PC-3 (cell line): Measurements from ENCODE around the gene ZNF337. TPM values are rescaled to one million over a fixed set of nuclear protein-coding genes. Genes with fewer than 3 reads are reported as not detected.

Source experiments
- ATAC-seq: fragments of 200-7000 bp; cut with Tn5 transposase; 2 replicates; pipeline ENCODE4 v1.9.1; 2020; ENCODE audit warnings: mild to moderate bottlenecking, moderate library complexity
- BruUV-seq: library from RNA; stranded (reverse); fragments of 400-500 nt; replicated peaks from 2 replicates; lab custom pipeline; 2021; lab: Mats Ljungman, UMichigan
- CTCF ChIA-PET: fragments of 300-600 bp; sonication (Branson Sonifier 250); formaldehyde crosslinking; loops from one replicate; lab custom pipeline; 2022; ENCODE audit warnings: antibody characterized with exemption; lab: Charles Lee
- POLR2A ChIA-PET: fragments of 300-600 bp; sonication (Branson Sonifier 250); formaldehyde crosslinking; loops from one replicate; lab custom pipeline; 2022; ENCODE audit warnings: antibody characterized with exemption; ENCODE audit not compliant: unreplicated experiment; lab: Charles Lee
- DNase-seq: peaks from one replicate; pipeline ENCODE4 v3.0.0-alpha.2; 2015
- H2AFZ ChIP-seq: fragments of 300-600 bp; sonication (generic); 2 replicates; pipeline ENCODE4 v1.6.0; 2016; ENCODE audit warnings: antibody characterized with exemption, low read length
- H3F3A ChIP-seq: fragments of 300-600 bp; sonication (generic); one replicate; pipeline ENCODE4 v1.6.0; 2017; ENCODE audit warnings: antibody characterized with exemption, low read length, control low read depth, mild to moderate bottlenecking; ENCODE audit not compliant: unreplicated experiment
- H3K27ac ChIP-seq: fragments of 300-600 bp; sonication (generic); 2 replicates; pipeline ENCODE4 v1.5.1; 2016; ENCODE audit warnings: mild to moderate bottlenecking, low read length
- H3K27me3 ChIP-seq: fragments of 300-600 bp; sonication (generic); 2 replicates; pipeline ENCODE4 v1.6.1; 2016; ENCODE audit warnings: low read length, mixed read lengths
- H3K36me3 ChIP-seq: fragments of 300-600 bp; sonication (generic); 2 replicates; pipeline ENCODE4 v1.6.1; 2016; ENCODE audit warnings: low read depth, mixed run types, low read length, mixed read lengths
- H3K4me1 ChIP-seq: fragments of 300-600 bp; sonication (generic); 2 replicates; pipeline ENCODE4 v1.5.1; 2016; ENCODE audit warnings: low read length; ENCODE audit not compliant: insufficient read depth
- H3K4me2 ChIP-seq: fragments of 300-600 bp; sonication (generic); 2 replicates; pipeline ENCODE4 v1.6.0; 2016; ENCODE audit warnings: low read length
- H3K4me3 ChIP-seq: fragments of 300-600 bp; sonication (generic); 2 replicates; pipeline ENCODE4 v1.5.1; 2016; ENCODE audit warnings: mild to moderate bottlenecking, low read length, mixed read lengths
- H3K79me2 ChIP-seq: fragments of 300-600 bp; sonication (generic); 2 replicates; pipeline ENCODE4 v1.6.1; 2017; ENCODE audit warnings: low read length, mixed read lengths
- H3K9ac ChIP-seq: fragments of 300-600 bp; sonication (generic); 2 replicates; pipeline ENCODE4 v1.6.0; 2016; ENCODE audit warnings: mild to moderate bottlenecking, low read length
- H3K9me2 ChIP-seq: fragments of 300-600 bp; sonication (generic); replicated peaks from 2 replicates; pipeline ENCODE4 v1.6.1; 2016; ENCODE audit warnings: mixed run types, low read length, mixed read lengths
- H3K9me3 ChIP-seq: fragments of 300-600 bp; sonication (generic); 2 replicates; pipeline ENCODE4 v1.6.1; 2016; ENCODE audit warnings: low read length, mixed read lengths
- H4K20me1 ChIP-seq: fragments of 300-600 bp; sonication (generic); 2 replicates; pipeline ENCODE4 v1.6.1; 2016; ENCODE audit warnings: low read length, mixed read lengths
- CTCF ChIP-seq: fragments of 300-600 bp; sonication (generic); conservative IDR thresholded peaks from 2 replicates; pipeline ENCODE4 v1.5.1; 2017; ENCODE audit warnings: antibody characterized with exemption, low read depth, mild to moderate bottlenecking, low read length
- EZH2 ChIP-seq: fragments of 300-600 bp; sonication (generic); IDR thresholded peaks from one replicate; pipeline ENCODE4 v1.6.1; 2017; ENCODE audit warnings: antibody characterized with exemption, mild to moderate bottlenecking, low read length; ENCODE audit not compliant: unreplicated experiment
- EZH2phosphoT487 ChIP-seq: fragments of 300-600 bp; sonication (generic); IDR thresholded peaks from 2 replicates; pipeline ENCODE4 v1.6.1; 2018; ENCODE audit warnings: mild to moderate bottlenecking, antibody characterized with exemption, low read length, borderline replicate concordance
- intact Hi-C: fragments of 100-400 bp; cut with micrococcal nuclease; formaldehyde crosslinking; loops from 2 replicates; pipeline ENCODE4 v1.9.0; 2023
- total RNA-seq: library from RNA; depleted of rRNA; stranded (reverse); fragments of >200 nt; gene quantifications from 2 replicates; pipeline ENCODE4 v1.2.3, GENCODE V29; 2014

Gene ZNF337
- total RNA-seq, 1 experiment from 2014 or later: 12.8 TPM

- Histone ChIP-seq H2AFZ (no peak overlapping the region), H3K27me3 (no peaks in the 10 kb centered on the region), H3K36me3 (peaks cover 2% of the 10 kb centered on the region; the same call in 1 of the 2 replicates), H3K9ac (no peak overlapping the region), H3K4me1 (no peaks in the 10 kb centered on the region), H4K20me1 (no peaks in the 10 kb centered on the region), H3K4me3 (no peak overlapping the region), H3K27ac (no peak overlapping the region), H3K4me2 (no peak overlapping the region), H3K9me2 (no peaks in the 10 kb centered on the region), H3K79me2 (no peaks in the 10 kb centered on the region), H3F3A (no peaks in the 10 kb centered on the region), H3K9me3 (peaks cover 3% of the 10 kb centered on the region; the same call in 1 of the 2 replicates)
- DNase-seq: no peak
- BruUV-seq: no TSS peak
- POLR2A ChIA-PET: no interaction called here
- no peak for ATAC-seq
- TF ChIP-seq EZH2 (no peak), CTCF (no peak), EZH2phosphoT487 (no peak)
- intact Hi-C loops: no loop called here
- CTCF ChIA-PET: no interaction called here
Measured at GRCh38 chr20:25730862-25731261, 34.2 kb upstream of the ZNF337 start.

- Histone ChIP-seq H3K27me3 (no peaks in the 10 kb centered on the region), H3K9me2 (no peaks in the 10 kb centered on the region), H3K27ac (no peak overlapping the region), H3F3A (no peaks in the 10 kb centered on the region), H2AFZ (no peak overlapping the region), H4K20me1 (no peaks in the 10 kb centered on the region), H3K9me3 (peaks cover 3% of the 10 kb centered on the region; the same call in 1 of the 2 replicates), H3K4me2 (no peak overlapping the region), H3K36me3 (peaks cover 2% of the 10 kb centered on the region; the same call in 1 of the 2 replicates), H3K4me3 (no peak overlapping the region), H3K79me2 (no peaks in the 10 kb centered on the region), H3K4me1 (no peaks in the 10 kb centered on the region), H3K9ac (no peak overlapping the region)
- no peak for TF ChIP-seq CTCF
- TF ChIP-seq EZH2phosphoT487: no peak
- TF ChIP-seq EZH2: no peak
- ATAC-seq (no peak), DNase-seq (no peak)
- intact Hi-C loops: no loop called here
- no TSS peak for BruUV-seq
- POLR2A ChIA-PET: no interaction called here
- CTCF ChIA-PET: no interaction called here
Measured at GRCh38 chr20:25726357-25726756, 29.7 kb upstream of the ZNF337 start.

GRCh38 chr20:25725639-25726038, 29.0 kb upstream of the ZNF337 start:
- BruUV-seq: no TSS peak
- Histone ChIP-seq H3K4me3 (no peak overlapping the region), H3K4me1 (no peaks in the 10 kb centered on the region), H3K9me3 (peaks cover 3% of the 10 kb centered on the region; the same call in 1 of the 2 replicates), H2AFZ (no peak overlapping the region), H4K20me1 (no peaks in the 10 kb centered on the region), H3K9me2 (no peaks in the 10 kb centered on the region), H3K27me3 (no peaks in the 10 kb centered on the region), H3K9ac (no peak overlapping the region), H3K27ac (no peak overlapping the region), H3K4me2 (no peak overlapping the region), H3K79me2 (no peaks in the 10 kb centered on the region), H3K36me3 (peaks cover 2% of the 10 kb centered on the region; the same call in 1 of the 2 replicates), H3F3A (no peaks in the 10 kb centered on the region)
- ChIA-PET POLR2A (no interaction called here), CTCF (no interaction called here)
- no peak for DNase-seq
- TF ChIP-seq EZH2phosphoT487 (no peak), EZH2 (no peak), CTCF (no peak)
- no peak for ATAC-seq
- intact Hi-C loops: no loop called here
